Measurements from ENCODE around the gene FSTL4. TPM values are rescaled to one million over a fixed set of nuclear protein-coding genes. Genes with fewer than 3 reads are reported as not detected.

FSTL4 gene
- total and polyA plus RNA-seq, 4 donors = 0.02 to 0.18 TPM; not detected in 2

- TF ChIP-seq REST (IDR thresholded peaks at IDR 0.05) (no peak), NR2F2 (IDR thresholded peaks at IDR 0.05) (no peak), HNF4A (conservative IDR thresholded peaks at IDR 0.05) (no peak), RXRA (IDR thresholded peaks at IDR 0.05) (no peak), JUND (IDR thresholded peaks at IDR 0.05) (no peak), ATF3 (IDR thresholded peaks at IDR 0.05) (no peak), GABPA (IDR thresholded peaks at IDR 0.05 in 1 of 2, conservative IDR thresholded peaks at IDR 0.05 in 1 of 2) (no peak), ZBTB33 (IDR thresholded peaks at IDR 0.05) (no peak), CTCF (IDR thresholded peaks at IDR 0.05; ENCODE audit: low read depth, low read length, missing input control) (no peak), SP1 (IDR thresholded peaks at IDR 0.05) (no peak), MAX (IDR thresholded peaks at IDR 0.05) (no peak), HNF4G (IDR thresholded peaks at IDR 0.05) (no peak), TAF1 (conservative IDR thresholded peaks at IDR 0.05) (no peak), YY1 (IDR thresholded peaks at IDR 0.05) (no peak), FOXA2 (IDR thresholded peaks at IDR 0.05) (no peak), RAD21 (IDR thresholded peaks at IDR 0.05) (no peak), EGR1 (IDR thresholded peaks at IDR 0.05; ENCODE audit: low read depth in 2 of 2) (no peak)
- WGBS = 87% methylated on average over 1 of the region's 1 CpG
- no peaks in the 10 kb centered on the region for H3K36me3 ChIP-seq (ENCODE audit: control insufficient read depth in 4 of 4, insufficient read depth in 3 of 4, low read depth in 1 of 4, low read length in 3 of 4)
Measured at GRCh38 chr5:133655966-133656365, 43.6 kb upstream of the FSTL4 start.

GRCh38 chr5:133653760-133654049 is 41.4 kb upstream of the FSTL4 start:
- H3K27ac ChIP-seq (ENCODE audit: low read depth in 1 of 2, low read length in 2 of 2) = no peak overlapping the region
- H3K36me3 ChIP-seq (ENCODE audit: control insufficient read depth in 4 of 4, insufficient read depth in 3 of 4, low read depth in 1 of 4, low read length in 3 of 4) = no peaks in the 10 kb centered on the region
- TF ChIP-seq NR2F2 (IDR thresholded peaks at IDR 0.05) (no peak), EGR1 (IDR thresholded peaks at IDR 0.05; ENCODE audit: low read depth in 2 of 2) (no peak), GABPA (IDR thresholded peaks at IDR 0.05 in 1 of 2, conservative IDR thresholded peaks at IDR 0.05 in 1 of 2) (no peak), RAD21 (IDR thresholded peaks at IDR 0.05) (no peak), REST (IDR thresholded peaks at IDR 0.05) (no peak), ATF3 (IDR thresholded peaks at IDR 0.05) (no peak), TAF1 (conservative IDR thresholded peaks at IDR 0.05) (no peak), JUND (IDR thresholded peaks at IDR 0.05) (no peak)
- no peaks in the 10 kb centered on the region for H3K9me3 ChIP-seq (ENCODE audit: control insufficient read depth in 4 of 4, low read length in 3 of 4)
- WGBS = 72% methylated on average over 4 of the region's 4 CpGs
- H3K4me1 ChIP-seq (ENCODE audit: control insufficient read depth in 4 of 4, insufficient read depth in 4 of 4, low read length in 3 of 4) = no peaks in the 10 kb centered on the region
- peaks cover 0 to 6% (median 0%) of the 10 kb centered on the region in 4 donors for H3K27me3 ChIP-seq (ENCODE audit: control insufficient read depth in 4 of 4, insufficient read depth in 4 of 4, low read length in 3 of 4)
- no peak for DNase-seq (ENCODE audit: low spot score)
- H3K9ac ChIP-seq (ENCODE audit: low read depth in 1 of 2, low read length in 2 of 2) = no peak overlapping the region
- no peak overlapping the region for H3K4me3 ChIP-seq (ENCODE audit: low read depth in 1 of 3, low read length in 3 of 3)

More at GRCh38 chr5:133655966-133656365, 43.6 kb upstream of the FSTL4 start:
- Histone ChIP-seq H3K9ac (ENCODE audit: low read depth in 1 of 2, low read length in 2 of 2) (no peak overlapping the region), H3K27me3 (ENCODE audit: control insufficient read depth in 4 of 4, insufficient read depth in 4 of 4, low read length in 3 of 4) (peaks cover 0 to 6% (median 0%) of the 10 kb centered on the region in 4 donors), H3K9me3 (ENCODE audit: control insufficient read depth in 4 of 4, low read length in 3 of 4) (no peaks in the 10 kb centered on the region), H3K4me3 (ENCODE audit: low read depth in 1 of 3, low read length in 3 of 3) (no peak overlapping the region), H3K27ac (ENCODE audit: low read depth in 1 of 2, low read length in 2 of 2) (no peak overlapping the region), H3K4me1 (ENCODE audit: control insufficient read depth in 4 of 4, insufficient read depth in 4 of 4, low read length in 3 of 4) (no peaks in the 10 kb centered on the region)
- DNase-seq (ENCODE audit: low spot score) = no peak

Data from liver (tissue), 9 donors.